Tibial nerve (tissue), 3 donors: ENCODE measurements around the gene BOD1L1.
A peak's percentile ranks its signal among the peaks of the same experiment; 100 is the strongest.

Experiments
- POLR2A ChIP-seq, 2 donors: fragments of 450-650 bp; IDR thresholded peaks; one replicate each; pipeline ENCODE4 v1.6.1; 2017; ENCODE audit warnings: antibody characterized with exemption in 2 of 2, mild to moderate bottlenecking in 2 of 2, moderate library complexity in 2 of 2
- TF ChIP-seq, protein P1 (sequence below), 5 experiments: fragments of 200-600 bp in 3 of 5; fragments of 450-650 bp in 2 of 5; sonication (generic) in 3 of 5; IDR thresholded peaks; one replicate each; pipeline ENCODE4 v1.5.1; 2016 to 2019; ENCODE audit warnings: antibody characterized with exemption in 5 of 5, mild to moderate bottlenecking in 3 of 5, moderate library complexity in 2 of 5

DNA sequence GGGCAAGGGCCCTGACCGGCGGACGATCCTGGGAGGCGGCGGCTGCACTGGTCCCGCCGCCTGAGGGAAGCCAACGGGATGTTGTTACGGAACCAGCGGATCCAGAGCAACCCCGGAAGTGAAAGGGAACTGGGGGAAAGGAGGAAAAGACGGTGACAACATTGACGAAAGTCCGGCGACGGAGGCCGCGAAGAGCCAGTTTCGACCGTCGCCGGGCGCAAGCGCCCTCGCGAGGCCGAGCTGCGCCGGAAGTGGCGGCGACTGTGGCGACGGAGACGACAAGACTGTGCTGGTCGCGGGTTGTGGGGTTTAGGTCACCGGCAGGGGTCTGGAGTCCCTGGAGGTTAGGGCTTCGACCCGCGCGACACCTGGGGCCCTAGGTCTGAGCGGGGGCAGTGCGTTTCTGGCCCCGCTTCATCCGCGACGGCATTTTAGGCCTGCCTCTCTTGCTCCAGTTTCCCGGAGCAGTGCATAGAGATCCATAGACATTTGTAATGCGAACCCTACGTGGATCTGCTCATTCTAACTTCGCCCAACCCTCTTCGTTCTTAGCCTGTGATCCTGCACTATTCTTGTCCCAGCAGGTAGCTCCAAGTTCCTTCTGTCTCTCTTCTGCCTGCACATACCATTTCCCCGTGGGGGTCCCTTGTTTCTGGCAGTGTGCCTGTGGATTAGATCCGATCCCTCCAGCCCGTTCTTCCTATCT, at the start of gene BOD1L1:
- TF ChIP-seq, protein P1, sequence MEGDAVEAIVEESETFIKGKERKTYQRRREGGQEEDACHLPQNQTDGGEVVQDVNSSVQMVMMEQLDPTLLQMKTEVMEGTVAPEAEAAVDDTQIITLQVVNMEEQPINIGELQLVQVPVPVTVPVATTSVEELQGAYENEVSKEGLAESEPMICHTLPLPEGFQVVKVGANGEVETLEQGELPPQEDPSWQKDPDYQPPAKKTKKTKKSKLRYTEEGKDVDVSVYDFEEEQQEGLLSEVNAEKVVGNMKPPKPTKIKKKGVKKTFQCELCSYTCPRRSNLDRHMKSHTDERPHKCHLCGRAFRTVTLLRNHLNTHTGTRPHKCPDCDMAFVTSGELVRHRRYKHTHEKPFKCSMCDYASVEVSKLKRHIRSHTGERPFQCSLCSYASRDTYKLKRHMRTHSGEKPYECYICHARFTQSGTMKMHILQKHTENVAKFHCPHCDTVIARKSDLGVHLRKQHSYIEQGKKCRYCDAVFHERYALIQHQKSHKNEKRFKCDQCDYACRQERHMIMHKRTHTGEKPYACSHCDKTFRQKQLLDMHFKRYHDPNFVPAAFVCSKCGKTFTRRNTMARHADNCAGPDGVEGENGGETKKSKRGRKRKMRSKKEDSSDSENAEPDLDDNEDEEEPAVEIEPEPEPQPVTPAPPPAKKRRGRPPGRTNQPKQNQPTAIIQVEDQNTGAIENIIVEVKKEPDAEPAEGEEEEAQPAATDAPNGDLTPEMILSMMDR (IDR thresholded peaks at IDR 0.05), result peak; percentile 23 to 73 (median 49)
- peak; percentile 57 to 82 for TF ChIP-seq POLR2A (IDR thresholded peaks at IDR 0.05)
